Loucy (cell line): ENCODE measurements around the gene STIM1.

Source experiments
- EZH2phosphoT487 ChIP-seq: fragments of 200-600 bp; IDR thresholded peaks from 2 replicates; pipeline ENCODE4 v1.6.1; 2018; ENCODE audit warnings: antibody characterized with exemption, mild to moderate bottlenecking, moderate library complexity, borderline replicate concordance
- TF ChIP-seq, protein P1 (sequence below): fragments of 200-600 bp; sonication (generic); conservative IDR thresholded peaks from 2 replicates; pipeline ENCODE4 v1.5.1; 2014; ENCODE audit warnings: mild to moderate bottlenecking, antibody characterized with exemption, low read length

DNA sequence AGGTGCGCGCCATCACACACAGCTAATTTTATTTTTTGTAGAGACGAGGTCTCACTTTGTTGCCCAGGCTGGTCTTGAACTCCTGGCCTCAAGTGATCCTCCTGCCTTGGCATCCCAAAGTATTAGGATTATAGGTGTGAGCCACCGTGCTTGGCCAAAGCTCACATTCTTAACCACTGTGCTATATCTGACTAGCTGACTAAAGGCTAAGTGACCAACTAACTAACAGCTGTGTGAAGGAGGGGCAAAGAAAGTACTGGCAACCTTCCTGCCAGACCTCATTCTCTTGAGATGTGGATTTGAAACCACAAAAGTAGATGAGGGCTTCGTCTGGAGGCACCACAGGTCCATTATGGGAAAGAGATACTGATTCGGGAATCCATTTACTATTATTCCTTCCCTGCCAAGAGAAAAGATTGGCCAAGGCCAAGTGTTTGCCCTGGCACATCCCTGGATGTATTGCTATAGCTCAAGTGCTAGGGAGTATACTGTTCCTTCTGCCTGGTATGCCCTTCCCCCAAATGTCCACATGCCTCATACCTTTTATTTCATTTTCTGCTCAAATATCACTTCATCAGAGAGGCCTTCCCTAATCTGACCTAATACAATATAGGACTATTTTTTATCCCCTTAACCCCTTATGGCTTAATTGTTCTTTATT is 186.4 kb downstream of the STIM1 start:
- TF ChIP-seq, protein P1, sequence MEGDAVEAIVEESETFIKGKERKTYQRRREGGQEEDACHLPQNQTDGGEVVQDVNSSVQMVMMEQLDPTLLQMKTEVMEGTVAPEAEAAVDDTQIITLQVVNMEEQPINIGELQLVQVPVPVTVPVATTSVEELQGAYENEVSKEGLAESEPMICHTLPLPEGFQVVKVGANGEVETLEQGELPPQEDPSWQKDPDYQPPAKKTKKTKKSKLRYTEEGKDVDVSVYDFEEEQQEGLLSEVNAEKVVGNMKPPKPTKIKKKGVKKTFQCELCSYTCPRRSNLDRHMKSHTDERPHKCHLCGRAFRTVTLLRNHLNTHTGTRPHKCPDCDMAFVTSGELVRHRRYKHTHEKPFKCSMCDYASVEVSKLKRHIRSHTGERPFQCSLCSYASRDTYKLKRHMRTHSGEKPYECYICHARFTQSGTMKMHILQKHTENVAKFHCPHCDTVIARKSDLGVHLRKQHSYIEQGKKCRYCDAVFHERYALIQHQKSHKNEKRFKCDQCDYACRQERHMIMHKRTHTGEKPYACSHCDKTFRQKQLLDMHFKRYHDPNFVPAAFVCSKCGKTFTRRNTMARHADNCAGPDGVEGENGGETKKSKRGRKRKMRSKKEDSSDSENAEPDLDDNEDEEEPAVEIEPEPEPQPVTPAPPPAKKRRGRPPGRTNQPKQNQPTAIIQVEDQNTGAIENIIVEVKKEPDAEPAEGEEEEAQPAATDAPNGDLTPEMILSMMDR = no peak
- TF ChIP-seq EZH2phosphoT487 = no peak
